Inflammatory macrophage (primary cell): Measurements from ENCODE around the gene CACNG5.
A peak's percentile ranks its signal among the peaks of the same experiment; 100 is the strongest.

Experiments
- DNase-seq, 2 donors: peaks; one replicate each; pipeline ENCODE4 v3.0.0-alpha.2; 2020 to 2022
- total RNA-seq, 18 experiments: gene quantifications; one replicate each; lab custom pipeline; 2026; ENCODE audit warnings: mixed read lengths in 6 of 18, inconsistent platforms in 2 of 18; lab: John Stamatoyannopoulos, UW

CACNG5 gene
- total RNA-seq: 0 to 0.37 (median 0) reads per million in 18 experiments

- no peak for DNase-seq
Measured at GRCh38 chr17:66834919-66835454, at the start of gene CACNG5. TSS of gene CACNG5 (plus strand) at chr17:66835117. CDS start at chr17:66877333, 42,216 bp downstream.

GRCh38 chr17:66786107-66786506, 48.8 kb upstream of the CACNG5 start:
- no peak for DNase-seq

GRCh38 chr17:66787914-66788313, 47.0 kb upstream of the CACNG5 start:
- no peak for DNase-seq

- no peak for DNase-seq
Measured at GRCh38 chr17:66789093-66789492, 45.8 kb upstream of the CACNG5 start.

- DNase-seq: no peak
Measured at GRCh38 chr17:66789961-66790437, 44.9 kb upstream of the CACNG5 start.

- no peak for DNase-seq
Measured at GRCh38 chr17:66790501-66791061, 44.3 kb upstream of the CACNG5 start.

- peak; percentile 50 to 61 for DNase-seq
Measured at GRCh38 chr17:66791347-66791746, 43.6 kb upstream of the CACNG5 start.

GRCh38 chr17:66793814-66794213, 41.1 kb upstream of the CACNG5 start:
- no peak for DNase-seq

- DNase-seq: no peak
Measured at GRCh38 chr17:66795486-66795885, 39.4 kb upstream of the CACNG5 start.

GRCh38 chr17:66799849-66800537, 34.9 kb upstream of the CACNG5 start:
- peak; percentile 18 to 26 for DNase-seq

- DNase-seq: no peak
Measured at GRCh38 chr17:66803474-66803951, 31.4 kb upstream of the CACNG5 start.

GRCh38 chr17:66805567-66805966, 29.4 kb upstream of the CACNG5 start:
- no peak for DNase-seq

- no peak for DNase-seq
Measured at GRCh38 chr17:66807182-66807581, 27.7 kb upstream of the CACNG5 start.

- no peak for DNase-seq
Measured at GRCh38 chr17:66809408-66809807, 25.5 kb upstream of the CACNG5 start.

- DNase-seq: no peak
Measured at GRCh38 chr17:66810951-66811682, 23.8 kb upstream of the CACNG5 start.

GRCh38 chr17:66811683-66812054, 23.2 kb upstream of the CACNG5 start:
- DNase-seq: no peak

- DNase-seq: no peak
Measured at GRCh38 chr17:66812571-66812970, 22.3 kb upstream of the CACNG5 start.

GRCh38 chr17:66813296-66813695, 21.6 kb upstream of the CACNG5 start:
- no peak for DNase-seq

GRCh38 chr17:66814026-66814425, 20.9 kb upstream of the CACNG5 start:
- no peak for DNase-seq

- no peak for DNase-seq
Measured at GRCh38 chr17:66814570-66814969, 20.3 kb upstream of the CACNG5 start.

GRCh38 chr17:66817750-66818149, 17.2 kb upstream of the CACNG5 start:
- DNase-seq: no peak

- no peak for DNase-seq
Measured at GRCh38 chr17:66819466-66819865, 15.5 kb upstream of the CACNG5 start.

GRCh38 chr17:66822009-66822408, 12.9 kb upstream of the CACNG5 start:
- DNase-seq: no peak
